Mesothelial cell of epicardium (in vitro differentiated cells): ENCODE data around the gene SLC5A6. TPM values are rescaled to one million over a fixed set of nuclear protein-coding genes. Genes with fewer than 3 reads are reported as not detected.
"Not testable (repeated sequence)": the region's sequence is repeated elsewhere in the genome, so short reads cannot be mapped to it uniquely, and the experiment has no call there.

Source experiments
- DNase-seq, 2 experiments: peaks; one replicate each; pipeline ENCODE4 v3.0.0; 2021; ENCODE audit warnings: low spot score in 2 of 2; ENCODE audit not compliant: unreplicated experiment in 2 of 2
- H3K27ac Mint-ChIP-seq: 2 replicates; pipeline ENCODE4 v1.8.0; 2021; ENCODE audit warnings: mixed read lengths
- H3K27me3 Mint-ChIP-seq: 2 replicates; pipeline ENCODE4 v1.8.0; 2021; ENCODE audit warnings: low read depth, mixed read lengths
- H3K36me3 Mint-ChIP-seq: 2 replicates; pipeline ENCODE4 v1.8.0; 2021; ENCODE audit warnings: mixed read lengths
- H3K4me1 Mint-ChIP-seq: 2 replicates; pipeline ENCODE4 v1.8.0; 2021; ENCODE audit warnings: mixed read lengths
- H3K4me3 Mint-ChIP-seq: 2 replicates; pipeline ENCODE4 v1.8.0; 2021; ENCODE audit warnings: mild to moderate bottlenecking, moderate library complexity, mixed read lengths
- H3K9me3 Mint-ChIP-seq: 2 replicates; pipeline ENCODE4 v1.8.0; 2021; ENCODE audit warnings: mixed read lengths
- total RNA-seq: library from RNA; stranded (reverse); gene quantifications from 3 replicates; pipeline ENCODE4 v1.2.1, GENCODE V29; 2021
- TF ChIP-seq, protein P1 (sequence below): fragments of 200-600 bp; sonication (generic); IDR thresholded peaks from one replicate; pipeline ENCODE4 v1.5.0; 2021; ENCODE audit warnings: antibody characterized with exemption; ENCODE audit not compliant: unreplicated experiment

Gene SLC5A6
- total RNA-seq, 1 donor from 2014 or later, result 67.9 TPM

DNA sequence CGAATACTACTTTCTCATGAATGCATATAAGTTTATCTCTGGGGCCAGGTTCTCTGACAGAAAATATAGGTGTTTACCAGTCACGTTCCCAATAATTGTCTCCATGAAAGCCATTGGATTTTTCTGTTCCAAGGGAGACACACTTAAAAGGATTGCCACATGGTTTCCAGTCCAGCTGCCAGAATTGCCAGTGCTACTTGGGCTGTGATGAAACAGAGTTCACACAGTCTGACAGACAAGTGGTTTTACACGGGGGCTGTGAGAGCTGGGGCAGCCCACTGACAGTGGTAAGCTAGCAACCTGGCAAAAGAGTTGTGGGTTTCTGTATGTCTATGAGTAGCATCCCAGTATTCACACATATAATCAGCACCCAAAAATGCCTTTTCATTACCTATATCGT, 28.0 kb downstream of the SLC5A6 start:
- DNase-seq, result no peak

DNA sequence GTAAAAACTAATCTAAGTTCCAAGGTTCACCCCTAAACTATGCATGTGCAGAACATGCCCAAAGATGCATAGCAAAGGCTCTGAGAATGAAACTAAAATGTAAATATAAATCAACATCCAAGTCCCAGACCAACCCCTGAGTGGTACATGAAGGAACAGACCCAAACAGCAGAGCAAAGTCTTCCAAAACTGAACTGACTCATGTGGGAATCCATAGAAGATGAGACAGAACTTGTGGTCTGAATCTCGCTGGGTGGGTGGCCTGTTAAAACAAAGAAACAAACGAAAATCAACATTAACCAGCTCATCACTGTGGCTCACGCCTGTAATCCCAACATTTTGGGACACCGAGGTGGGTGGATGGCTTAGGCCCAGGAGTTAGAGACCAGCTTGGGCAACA, 29.7 kb downstream of the SLC5A6 start:
- peaks cover 4% of the 10 kb centered on the region for H3K9me3 Mint-ChIP-seq
- TF ChIP-seq, protein P1, sequence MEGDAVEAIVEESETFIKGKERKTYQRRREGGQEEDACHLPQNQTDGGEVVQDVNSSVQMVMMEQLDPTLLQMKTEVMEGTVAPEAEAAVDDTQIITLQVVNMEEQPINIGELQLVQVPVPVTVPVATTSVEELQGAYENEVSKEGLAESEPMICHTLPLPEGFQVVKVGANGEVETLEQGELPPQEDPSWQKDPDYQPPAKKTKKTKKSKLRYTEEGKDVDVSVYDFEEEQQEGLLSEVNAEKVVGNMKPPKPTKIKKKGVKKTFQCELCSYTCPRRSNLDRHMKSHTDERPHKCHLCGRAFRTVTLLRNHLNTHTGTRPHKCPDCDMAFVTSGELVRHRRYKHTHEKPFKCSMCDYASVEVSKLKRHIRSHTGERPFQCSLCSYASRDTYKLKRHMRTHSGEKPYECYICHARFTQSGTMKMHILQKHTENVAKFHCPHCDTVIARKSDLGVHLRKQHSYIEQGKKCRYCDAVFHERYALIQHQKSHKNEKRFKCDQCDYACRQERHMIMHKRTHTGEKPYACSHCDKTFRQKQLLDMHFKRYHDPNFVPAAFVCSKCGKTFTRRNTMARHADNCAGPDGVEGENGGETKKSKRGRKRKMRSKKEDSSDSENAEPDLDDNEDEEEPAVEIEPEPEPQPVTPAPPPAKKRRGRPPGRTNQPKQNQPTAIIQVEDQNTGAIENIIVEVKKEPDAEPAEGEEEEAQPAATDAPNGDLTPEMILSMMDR, result no peak
- DNase-seq, result no peak

More for the DNA sequence above, 28.0 kb downstream of the SLC5A6 start:
- Mint-ChIP-seq H3K9me3 (peaks cover 4% of the 10 kb centered on the region), H3K36me3 (no peaks in the 10 kb centered on the region), H3K27ac (no peak overlapping the region), H3K4me3 (no peak overlapping the region), H3K27me3 (peaks cover 11% of the 10 kb centered on the region), H3K4me1 (no peaks in the 10 kb centered on the region)
- TF ChIP-seq, protein P1, result no peak

GRCh38 chr2:27179344-27180000, 32.6 kb downstream of the SLC5A6 start:
- H3K27ac Mint-ChIP-seq, result no peak overlapping the region
- no peaks in the 10 kb centered on the region for H3K36me3 Mint-ChIP-seq
- TF ChIP-seq, protein P1, result no peak
- peaks cover 32% of the 10 kb centered on the region for H3K27me3 Mint-ChIP-seq
- no peak for DNase-seq
- no peak overlapping the region for H3K4me3 Mint-ChIP-seq
- H3K4me1 Mint-ChIP-seq, result no peaks in the 10 kb centered on the region
- H3K9me3 Mint-ChIP-seq, result peaks cover 4% of the 10 kb centered on the region

More for the DNA sequence above, 29.7 kb downstream of the SLC5A6 start:
- H3K4me1 Mint-ChIP-seq, result no peaks in the 10 kb centered on the region
- peaks cover 23% of the 10 kb centered on the region for H3K27me3 Mint-ChIP-seq
- no peak overlapping the region for H3K4me3 Mint-ChIP-seq
- no peak overlapping the region for H3K27ac Mint-ChIP-seq
- H3K36me3 Mint-ChIP-seq, result no peaks in the 10 kb centered on the region

DNA sequence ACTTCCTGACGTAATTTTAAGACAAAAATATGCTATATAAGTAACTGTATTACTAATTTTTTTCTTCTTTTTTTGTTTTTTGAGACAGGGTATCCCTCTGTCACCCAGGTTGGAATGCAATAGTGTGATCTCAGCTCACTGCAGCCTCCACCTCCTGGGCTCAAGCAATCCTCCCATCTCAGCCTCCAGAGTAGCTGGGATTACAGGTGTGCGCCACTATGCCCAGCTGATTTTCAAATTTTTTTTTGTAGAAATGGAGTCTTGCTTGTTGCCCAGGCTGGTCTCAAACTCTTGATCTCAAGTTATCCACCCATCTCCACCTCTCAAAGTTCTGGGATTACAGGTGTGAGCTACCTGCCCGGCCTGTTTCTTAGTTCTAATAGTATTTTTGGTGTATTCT, 33.6 kb downstream of the SLC5A6 start:
- Mint-ChIP-seq H3K9me3 (peaks cover under 1% of the 10 kb centered on the region), H3K4me1 (no peaks in the 10 kb centered on the region), H3K36me3 (no peaks in the 10 kb centered on the region), H3K4me3 (no peak overlapping the region), H3K27ac (no peak overlapping the region), H3K27me3 (peaks cover 30% of the 10 kb centered on the region)
- TF ChIP-seq, protein P1, result no peak
- DNase-seq, result no peak

- Mint-ChIP-seq H3K36me3 (no peaks in the 10 kb centered on the region), H3K4me1 (no peaks in the 10 kb centered on the region), H3K4me3 (no peak overlapping the region), H3K27me3 (peaks cover 30% of the 10 kb centered on the region), H3K9me3 (no peaks in the 10 kb centered on the region), H3K27ac (no peak overlapping the region)
- TF ChIP-seq, protein P1, result no peak
- no peak for DNase-seq
These were observed 34.4 kb downstream of the SLC5A6 start for GRCh38 chr2:27177441-27178351.

- not testable (repeated sequence) for H3K36me3 Mint-ChIP-seq, H3K9me3 Mint-ChIP-seq, H3K27ac Mint-ChIP-seq, H3K4me1 Mint-ChIP-seq, DNase-seq, H3K4me3 Mint-ChIP-seq
- peaks cover 35% of the 10 kb centered on the region for H3K27me3 Mint-ChIP-seq
These were observed 36.3 kb downstream of the SLC5A6 start for GRCh38 chr2:27175781-27176180.
